A204.1 (cell line): ENCODE results near the gene FAM24A.

Source experiments
- FAIRE-seq: peaks from 2 replicates; lab custom pipeline; 2012; peaks lifted over from hg19 to GRCh38; lab: Jason Lieb, UNC

FAM24A gene

GRCh38 chr10:122931088-122931906, 20.9 kb downstream of the FAM24A start:
- FAIRE-seq = no peak

GRCh38 chr10:122939133-122939855, 28.9 kb downstream of the FAM24A start:
- FAIRE-seq = peak; percentile 52

- no peak for FAIRE-seq
These were observed 29.6 kb downstream of the FAM24A start for GRCh38 chr10:122939856-122940543.

GRCh38 chr10:122949296-122949695, 38.9 kb downstream of the FAM24A start:
- FAIRE-seq = no peak

- FAIRE-seq = peak; percentile 80
These were observed 43.7 kb downstream of the FAM24A start, which contains the start of gene C10orf88 for GRCh38 chr10:122953902-122954730. TSS of gene C10orf88 (minus strand) at chr10:122954227. CDS start at chr10:122954178, 49 bp downstream.

GRCh38 chr10:122954731-122955050, 44.3 kb downstream of the FAM24A start:
- no peak for FAIRE-seq

GRCh38 chr10:122955892-122956291, 45.5 kb downstream of the FAM24A start:
- FAIRE-seq = no peak

- no peak for FAIRE-seq
These were observed 47.1 kb downstream of the FAM24A start for GRCh38 chr10:122957474-122957873.

GRCh38 chr10:122962405-122962804, 52.0 kb downstream of the FAM24A start:
- FAIRE-seq = no peak
